ENCODE measurements around the gene BLOC1S6. TPM values are rescaled to one million over a fixed set of nuclear protein-coding genes. Genes with fewer than 3 reads are reported as not detected.
A peak's percentile ranks its signal among the peaks of the same experiment; 100 is the strongest.

Gene BLOC1S6
- polyA plus RNA-seq, 1 experiment: 39.0 TPM

DNA sequence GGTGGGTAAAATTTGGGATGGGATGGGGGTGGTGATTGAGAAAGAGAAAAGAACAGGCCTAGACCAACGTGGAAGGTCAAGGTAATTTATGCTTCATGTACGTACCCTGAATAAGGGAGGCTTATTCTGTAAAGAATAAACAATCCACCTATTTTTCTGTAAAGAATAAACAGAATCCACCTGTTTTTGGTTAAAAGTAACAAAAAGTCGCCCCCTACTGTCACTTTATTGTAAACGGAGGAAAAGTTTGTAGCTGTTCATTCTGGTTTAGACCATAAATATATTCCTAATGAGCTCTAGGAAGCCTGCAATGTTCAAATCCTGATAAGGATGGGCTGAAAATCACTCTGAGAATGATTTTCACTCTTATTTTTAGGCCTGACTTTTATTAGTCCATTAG, 24.1 kb downstream of the BLOC1S6 start:
- TF ChIP-seq, protein P1, sequence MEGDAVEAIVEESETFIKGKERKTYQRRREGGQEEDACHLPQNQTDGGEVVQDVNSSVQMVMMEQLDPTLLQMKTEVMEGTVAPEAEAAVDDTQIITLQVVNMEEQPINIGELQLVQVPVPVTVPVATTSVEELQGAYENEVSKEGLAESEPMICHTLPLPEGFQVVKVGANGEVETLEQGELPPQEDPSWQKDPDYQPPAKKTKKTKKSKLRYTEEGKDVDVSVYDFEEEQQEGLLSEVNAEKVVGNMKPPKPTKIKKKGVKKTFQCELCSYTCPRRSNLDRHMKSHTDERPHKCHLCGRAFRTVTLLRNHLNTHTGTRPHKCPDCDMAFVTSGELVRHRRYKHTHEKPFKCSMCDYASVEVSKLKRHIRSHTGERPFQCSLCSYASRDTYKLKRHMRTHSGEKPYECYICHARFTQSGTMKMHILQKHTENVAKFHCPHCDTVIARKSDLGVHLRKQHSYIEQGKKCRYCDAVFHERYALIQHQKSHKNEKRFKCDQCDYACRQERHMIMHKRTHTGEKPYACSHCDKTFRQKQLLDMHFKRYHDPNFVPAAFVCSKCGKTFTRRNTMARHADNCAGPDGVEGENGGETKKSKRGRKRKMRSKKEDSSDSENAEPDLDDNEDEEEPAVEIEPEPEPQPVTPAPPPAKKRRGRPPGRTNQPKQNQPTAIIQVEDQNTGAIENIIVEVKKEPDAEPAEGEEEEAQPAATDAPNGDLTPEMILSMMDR (IDR thresholded peaks at IDR 0.05; ENCODE audit: low read depth, low read length): peak; percentile 52
- Histone ChIP-seq H3K27ac (ENCODE audit: low read depth, low read length) (no peak overlapping the region), H3K4me3 (ENCODE audit: low read depth, low read length) (no peak overlapping the region), H3K9me3 (ENCODE audit: control insufficient read depth, insufficient read depth, low read length) (no peaks in the 10 kb centered on the region), H3K27me3 (ENCODE audit: control insufficient read depth, insufficient read depth, low read length) (no peaks in the 10 kb centered on the region)
- ChIA-PET POLR2A (no interaction called here), CTCF (interaction anchor here (0.6 to 6.9 kb wide), 19 partner anchors 8 to 196 kb away, joined by 3 to 207 read pairs (median 5); partner anchors contain the start of gene BLOC1S6)
- DNase-seq (ENCODE audit: low read depth, low spot score): no peak

DNA sequence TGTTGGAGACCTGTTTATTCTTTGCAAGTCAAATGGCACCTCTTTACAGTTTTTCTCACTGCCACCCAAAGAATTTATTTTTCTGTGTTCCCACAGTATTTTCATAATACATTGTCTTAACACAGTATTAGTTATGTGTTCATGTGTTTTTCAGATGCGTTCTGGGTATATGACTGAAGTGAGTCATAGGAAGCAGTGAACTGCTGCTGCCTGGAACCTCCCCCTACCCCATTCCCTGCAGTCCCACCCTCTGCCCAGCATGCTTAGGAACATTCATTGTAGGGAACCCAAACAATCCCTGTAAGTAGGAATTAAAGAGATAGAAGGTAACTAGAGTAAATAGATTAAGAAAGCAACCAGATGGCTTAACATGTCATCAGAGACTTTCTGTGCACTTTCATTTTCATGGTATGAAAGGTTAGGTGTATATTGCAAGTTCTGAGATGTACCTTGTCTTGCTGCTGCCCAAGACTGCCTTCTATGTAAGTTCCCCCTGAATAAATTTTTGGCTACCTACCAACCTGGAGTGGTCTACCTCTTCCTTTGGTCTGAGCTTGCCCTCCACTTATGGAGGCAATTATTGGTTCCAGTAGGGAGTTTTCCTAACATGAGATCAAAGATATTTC, 25.7 kb downstream of the BLOC1S6 start:
- no peak overlapping the region for H3K27ac ChIP-seq (ENCODE audit: low read depth, low read length)
- no peak for DNase-seq (ENCODE audit: low read depth, low spot score)
- POLR2A ChIA-PET: no interaction called here

DNA sequence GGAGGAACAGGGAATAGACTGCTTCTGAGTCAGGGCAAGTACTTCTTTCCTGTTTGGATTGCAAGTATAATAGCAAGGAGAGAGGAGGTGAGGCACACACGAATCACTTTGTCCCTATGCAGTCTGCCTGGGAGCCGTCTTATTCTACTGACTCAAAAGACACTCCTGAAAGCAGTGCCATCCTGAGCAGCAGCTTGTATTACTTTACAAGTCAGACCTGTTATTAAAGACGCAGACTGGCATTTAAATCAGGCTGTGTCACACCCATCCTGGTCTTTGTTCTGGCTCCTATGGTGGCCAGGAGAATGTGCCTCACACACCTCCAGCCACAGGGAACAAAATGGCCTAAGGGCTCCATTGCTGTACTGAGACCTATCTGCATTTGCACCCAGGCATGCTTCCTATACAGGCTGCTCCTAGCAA, 29.7 kb downstream of the BLOC1S6 start:
- DNase-seq (ENCODE audit: low read depth, low spot score): no peak
- TF ChIP-seq, protein P1 (IDR thresholded peaks at IDR 0.05; ENCODE audit: low read depth, low read length): no peak
- CTCF ChIA-PET: interaction anchor here (0.6 to 6.9 kb wide), 5 partner anchors 88 to 454 kb away, joined by 3 to 207 read pairs (median 4); no protein-coding TSS in a partner anchor

More for the DNA sequence above, 25.7 kb downstream of the BLOC1S6 start:
- CTCF ChIA-PET: interaction anchor here (1.1 to 6.9 kb wide), 17 partner anchors 10 to 188 kb away, joined by 3 to 207 read pairs (median 7); partner anchors contain the start of gene BLOC1S6
- TF ChIP-seq, protein P1 (IDR thresholded peaks at IDR 0.05; ENCODE audit: low read depth, low read length): no peak
- Histone ChIP-seq H3K27me3 (ENCODE audit: control insufficient read depth, insufficient read depth, low read length) (no peaks in the 10 kb centered on the region), H3K4me3 (ENCODE audit: low read depth, low read length) (no peak overlapping the region), H3K9me3 (ENCODE audit: control insufficient read depth, insufficient read depth, low read length) (no peaks in the 10 kb centered on the region)

DNA sequence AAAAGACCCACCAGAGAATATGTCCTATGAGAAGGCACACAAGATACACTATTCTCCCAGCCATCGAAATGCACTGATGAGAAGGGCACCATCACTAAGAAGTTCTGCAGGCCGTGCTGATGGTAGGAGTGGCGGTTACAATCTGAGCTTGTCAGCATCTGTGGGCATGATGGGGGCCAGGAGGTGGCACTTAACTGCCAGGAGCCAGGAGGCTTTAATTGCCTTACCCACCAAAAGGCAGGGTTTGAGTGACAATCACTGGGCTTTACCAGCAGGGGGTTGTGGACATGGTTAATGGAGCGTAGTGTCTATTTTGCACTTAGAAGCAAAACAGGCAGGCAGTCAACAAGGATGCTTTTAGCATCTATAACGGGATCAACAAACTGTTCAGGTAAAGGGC, 31.6 kb downstream of the BLOC1S6 start:
- Histone ChIP-seq H3K27me3 (ENCODE audit: control insufficient read depth, insufficient read depth, low read length) (no peaks in the 10 kb centered on the region), H3K27ac (ENCODE audit: low read depth, low read length) (no peak overlapping the region), H3K9me3 (ENCODE audit: control insufficient read depth, insufficient read depth, low read length) (no peaks in the 10 kb centered on the region), H3K4me3 (ENCODE audit: low read depth, low read length) (no peak overlapping the region)
- TF ChIP-seq, protein P1 (IDR thresholded peaks at IDR 0.05; ENCODE audit: low read depth, low read length): no peak
- ChIA-PET CTCF (interaction anchor here (1.0 kb wide), 1 partner anchor 86 kb away, joined by 3 read pairs; no protein-coding TSS in a partner anchor), POLR2A (no interaction called here)
- DNase-seq (ENCODE audit: low read depth, low spot score): no peak

More for the DNA sequence above, 29.7 kb downstream of the BLOC1S6 start:
- H3K27me3 ChIP-seq (ENCODE audit: control insufficient read depth, insufficient read depth, low read length): no peaks in the 10 kb centered on the region
- H3K9me3 ChIP-seq (ENCODE audit: control insufficient read depth, insufficient read depth, low read length): no peaks in the 10 kb centered on the region
- POLR2A ChIA-PET: no interaction called here
- no peak overlapping the region for H3K4me3 ChIP-seq (ENCODE audit: low read depth, low read length)
- H3K27ac ChIP-seq (ENCODE audit: low read depth, low read length): no peak overlapping the region

DNA sequence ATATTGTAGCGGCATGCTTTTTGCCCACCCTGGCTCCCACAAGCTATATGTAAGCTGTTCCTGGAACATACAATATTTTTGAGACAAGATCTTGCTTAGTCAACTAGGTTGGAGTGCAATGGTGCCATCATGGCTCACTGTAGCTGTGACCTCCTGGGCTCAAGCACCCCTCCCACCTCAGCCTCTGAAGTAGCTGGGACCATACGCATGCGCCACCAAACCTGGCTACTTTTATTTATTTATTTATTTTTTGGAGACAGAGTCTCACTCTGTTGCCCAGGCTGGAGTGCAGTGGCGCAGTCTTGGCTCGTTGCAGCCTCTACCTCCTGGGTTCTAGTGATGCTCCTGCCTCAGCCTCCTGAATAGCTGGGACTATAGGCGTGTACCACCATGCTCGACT, 41.0 kb downstream of the BLOC1S6 start:
- TF ChIP-seq, protein P1 (IDR thresholded peaks at IDR 0.05; ENCODE audit: low read depth, low read length): no peak
- Histone ChIP-seq H3K9me3 (ENCODE audit: control insufficient read depth, insufficient read depth, low read length) (peaks cover 16% of the 10 kb centered on the region), H3K4me3 (ENCODE audit: low read depth, low read length) (no peak overlapping the region), H3K27ac (ENCODE audit: low read depth, low read length) (no peak overlapping the region), H3K27me3 (ENCODE audit: control insufficient read depth, insufficient read depth, low read length) (no peaks in the 10 kb centered on the region)
- CTCF ChIA-PET: interaction anchor here (0.5 to 1.2 kb wide), 2 partner anchors 14 to 77 kb away, joined by 3 read pairs; no protein-coding TSS in a partner anchor
- no peak for DNase-seq (ENCODE audit: low read depth, low spot score)
- POLR2A ChIA-PET: no interaction called here
